K562 (cell line): ENCODE data around the gene EPM2A. TPM values are rescaled to one million over a fixed set of nuclear protein-coding genes. Genes with fewer than 3 reads are reported as not detected.

Source experiments
- ADNP ChIP-seq: fragments of 200-800 bp; sonication (Bioruptor generic); IDR thresholded peaks from 2 replicates; pipeline ENCODE4 v1.6.1; 2016; ENCODE audit warnings: missing genetic modification characterization, missing compliant biosample characterization
- CHD2 ChIP-seq: IDR thresholded peaks from 2 replicates; pipeline ENCODE4 v1.6.1; 2011; ENCODE audit warnings: low read depth, low read length
- HINFP ChIP-seq: fragments of 450-650 bp; conservative IDR thresholded peaks from 2 replicates; pipeline ENCODE4 v1.6.1; 2016; ENCODE audit warnings: missing genetic modification characterization, low read depth, mild to moderate bottlenecking, control low read depth, missing compliant biosample characterization
- HNRNPUL1 ChIP-seq: fragments of 200-400 bp; formaldehyde crosslinking; IDR thresholded peaks from 2 replicates; pipeline ENCODE4 v1.6.1; 2017; ENCODE audit warnings: low read length
- ID3 ChIP-seq, 2 experiments: fragments of 250-450 bp in 1 of 2; fragments of 450-650 bp in 1 of 2; sonication (Bioruptor Pico) in 1 of 2; IDR thresholded peaks; 2 replicates each; pipeline versions ENCODE4 v1.6.1 to v1.8.0; 2016 to 2021; ENCODE audit warnings: mild to moderate bottlenecking in 2 of 2, moderate library complexity in 2 of 2, missing compliant biosample characterization in 1 of 2, missing genetic modification characterization in 1 of 2
- MAX ChIP-seq: sonication (generic); formaldehyde crosslinking; IDR thresholded peaks from 2 replicates; pipeline ENCODE4 v1.9.0; 2022; ENCODE audit warnings: mild to moderate bottlenecking, missing genetic modification reagents
- MBD1 ChIP-seq: fragments of 250-450 bp; sonication (Bioruptor Pico); IDR thresholded peaks from 2 replicates; pipeline ENCODE4 v1.8.0; 2022; ENCODE audit warnings: inconsistent platforms
- NFIC ChIP-seq: fragments of 450-650 bp; IDR thresholded peaks from 2 replicates; pipeline ENCODE4 v1.6.1; 2017; ENCODE audit warnings: mild to moderate bottlenecking, inconsistent platforms
- NUFIP1 ChIP-seq: fragments of 450-650 bp; IDR thresholded peaks from 2 replicates; pipeline ENCODE4 v1.6.1; 2018; ENCODE audit not compliant: partially characterized antibody
- PHB2 ChIP-seq: fragments of 450-650 bp; IDR thresholded peaks from 2 replicates; pipeline ENCODE4 v1.6.1; 2017; ENCODE audit warnings: low read depth
- SAFB2 ChIP-seq: fragments of 200-400 bp; formaldehyde crosslinking; IDR thresholded peaks from 2 replicates; pipeline ENCODE4 v1.6.1; 2018; ENCODE audit warnings: borderline replicate concordance, low read length, low read depth, moderate library complexity; ENCODE audit not compliant: severe bottlenecking
- THRAP3 ChIP-seq: fragments of 450-650 bp; IDR thresholded peaks from 2 replicates; pipeline ENCODE4 v1.6.1; 2016; ENCODE audit warnings: mild to moderate bottlenecking, inconsistent platforms, borderline replicate concordance
- ZBTB26 ChIP-seq: fragments of 450-650 bp; formaldehyde crosslinking; IDR thresholded peaks from 2 replicates; pipeline ENCODE4 v1.4.0; 2022; ENCODE audit warnings: missing genetic modification characterization
- ZBTB33 ChIP-seq: sonication (generic); formaldehyde crosslinking; IDR thresholded peaks from 2 replicates; pipeline ENCODE4 v1.8.1; 2023; ENCODE audit warnings: mild to moderate bottlenecking, missing genetic modification reagents
- ZNF239 ChIP-seq: fragments of 250-450 bp; sonication (Bioruptor Pico); IDR thresholded peaks from 2 replicates; pipeline ENCODE4 v1.4.0; 2020; ENCODE audit warnings: mild to moderate bottlenecking
- ZNF282 ChIP-seq: sonication (generic); formaldehyde crosslinking; IDR thresholded peaks from 2 replicates; pipeline ENCODE4 v1.8.1; 2023; ENCODE audit warnings: missing genetic modification reagents
- ZNF311 ChIP-seq: fragments of 250-450 bp; sonication (Bioruptor Pico); IDR thresholded peaks from 2 replicates; pipeline ENCODE4 v1.4.0; 2020; ENCODE audit warnings: mild to moderate bottlenecking, moderate library complexity
- ZNF77 ChIP-seq: fragments of 250-450 bp; sonication (Bioruptor Pico); IDR thresholded peaks from 2 replicates; pipeline ENCODE4 v1.5.0; 2020
- ZNF778 ChIP-seq: fragments of 450-650 bp; formaldehyde crosslinking; IDR thresholded peaks from 2 replicates; pipeline ENCODE4 v1.4.0; 2020; ENCODE audit warnings: mild to moderate bottlenecking, moderate library complexity
- ZNF79 ChIP-seq: fragments of 250-450 bp; sonication (Bioruptor Pico); IDR thresholded peaks from 2 replicates; pipeline ENCODE4 v1.4.0; 2020; ENCODE audit warnings: low read depth, mild to moderate bottlenecking, moderate library complexity
- polyA plus RNA-seq, 8 experiments: library from polyadenylated mRNA; depleted of rRNA in 4 of 8; stranded (reverse) in 5 of 8; unstranded in 3 of 8; fragments of >200 nt; fragmentation: Nextera tagmentation in 2 of 8; fragmentation: Illumina TruSeq in 1 of 8; extraction: Ambion mirVana in 2 of 8; extraction: Trizol in 1 of 8; gene quantifications; 2 replicates each; pipeline versions ENCODE4 v1.2.1 to v1.2.3, GENCODE V29; 2011 to 2014; ENCODE audit warnings: inconsistent platforms in 1 of 8, missing spikeins in 1 of 8
- total RNA-seq, 7 experiments: library from RNA; depleted of rRNA in 6 of 7; stranded (reverse); fragments of >200 nt in 6 of 7; fragmentation: Illumina TruSeq in 2 of 7; extraction: Trizol in 2 of 7; gene quantifications; 2 replicates each; pipeline versions ENCODE4 v1.2.1 to v1.2.3, GENCODE V29; 2011 to 2021; ENCODE audit warnings: low replicate concordance in 1 of 7

EPM2A gene
- total and polyA plus RNA-seq, 9 of the 15 experiments (the other 6 are each of a cell fraction or from before 2014, with no cell fraction given), result 0.35 to 5.3 (median 2.5) TPM

- peak; percentile 56 for TF ChIP-seq MAX (CRISPR knock-in tag)
- no peak for TF ChIP-seq MBD1
- TF ChIP-seq NUFIP1, result peak; percentile 16
- TF ChIP-seq ZNF77 (CRISPR knock-in tag), result no peak
- TF ChIP-seq ZNF239 (CRISPR knock-in tag), result no peak
- no peak for TF ChIP-seq CHD2
- no peak for TF ChIP-seq ZNF282
- TF ChIP-seq ZNF311 (CRISPR knock-in tag), result 0 out of 2 replicates have a peak, but pooled peaks have one; percentile 28
- no peak for TF ChIP-seq ID3 (CRISPR knock-in tag; IDR thresholded peaks at IDR 0.05)
- TF ChIP-seq ID3 (tag; IDR thresholded peaks at IDR 0.05), result peak; percentile 65
- no peak for TF ChIP-seq HNRNPUL1
- no peak for TF ChIP-seq ADNP (tag)
- no peak for TF ChIP-seq ZNF79 (CRISPR knock-in tag)
- TF ChIP-seq HINFP, result no peak
- TF ChIP-seq ZNF778, result no peak
- TF ChIP-seq NFIC, result no peak; the same call in 1 of the 2 replicates
- no peak for TF ChIP-seq PHB2
- no peak for TF ChIP-seq THRAP3
- no peak; the same call in 1 of the 2 replicates for TF ChIP-seq ZBTB33 (CRISPR knock-in tag)
- peak; percentile 63; the same call in 1 of the 2 replicates for TF ChIP-seq ZBTB26 (CRISPR knock-in tag)
- TF ChIP-seq SAFB2, result no peak
These were observed 599 bp downstream of the EPM2A start (continued) for GRCh38 chr6:145734486-145735355.
